LNCAP (cell line): ENCODE data around the gene PDLIM4.

Source experiments
- TF ChIP-seq, protein P1 (sequence below): fragments of 450-650 bp; IDR thresholded peaks from 2 replicates; pipeline ENCODE4 v1.5.1; 2017; ENCODE audit warnings: mild to moderate bottlenecking

Gene PDLIM4

DNA sequence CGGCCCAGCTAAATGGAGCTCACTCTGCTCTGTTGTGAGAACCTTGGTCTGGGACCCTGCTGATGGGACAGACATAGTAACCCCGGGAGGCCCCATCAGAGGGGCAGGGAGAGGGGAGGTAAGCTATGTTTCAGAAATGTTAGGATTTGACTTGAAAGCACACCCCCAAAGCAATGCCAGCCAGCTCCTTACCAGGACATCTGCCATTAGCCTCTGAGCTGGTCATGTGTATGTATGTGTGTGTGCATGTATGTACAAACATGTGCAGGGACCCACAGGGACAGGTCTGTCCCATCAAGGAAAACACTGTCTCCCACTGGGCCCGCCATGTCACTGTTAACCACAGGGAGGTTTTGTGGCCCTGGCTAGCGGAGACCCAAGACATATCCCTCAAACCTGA, 51.2 kb downstream of the PDLIM4 start:
- TF ChIP-seq, protein P1, sequence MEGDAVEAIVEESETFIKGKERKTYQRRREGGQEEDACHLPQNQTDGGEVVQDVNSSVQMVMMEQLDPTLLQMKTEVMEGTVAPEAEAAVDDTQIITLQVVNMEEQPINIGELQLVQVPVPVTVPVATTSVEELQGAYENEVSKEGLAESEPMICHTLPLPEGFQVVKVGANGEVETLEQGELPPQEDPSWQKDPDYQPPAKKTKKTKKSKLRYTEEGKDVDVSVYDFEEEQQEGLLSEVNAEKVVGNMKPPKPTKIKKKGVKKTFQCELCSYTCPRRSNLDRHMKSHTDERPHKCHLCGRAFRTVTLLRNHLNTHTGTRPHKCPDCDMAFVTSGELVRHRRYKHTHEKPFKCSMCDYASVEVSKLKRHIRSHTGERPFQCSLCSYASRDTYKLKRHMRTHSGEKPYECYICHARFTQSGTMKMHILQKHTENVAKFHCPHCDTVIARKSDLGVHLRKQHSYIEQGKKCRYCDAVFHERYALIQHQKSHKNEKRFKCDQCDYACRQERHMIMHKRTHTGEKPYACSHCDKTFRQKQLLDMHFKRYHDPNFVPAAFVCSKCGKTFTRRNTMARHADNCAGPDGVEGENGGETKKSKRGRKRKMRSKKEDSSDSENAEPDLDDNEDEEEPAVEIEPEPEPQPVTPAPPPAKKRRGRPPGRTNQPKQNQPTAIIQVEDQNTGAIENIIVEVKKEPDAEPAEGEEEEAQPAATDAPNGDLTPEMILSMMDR: no peak

DNA sequence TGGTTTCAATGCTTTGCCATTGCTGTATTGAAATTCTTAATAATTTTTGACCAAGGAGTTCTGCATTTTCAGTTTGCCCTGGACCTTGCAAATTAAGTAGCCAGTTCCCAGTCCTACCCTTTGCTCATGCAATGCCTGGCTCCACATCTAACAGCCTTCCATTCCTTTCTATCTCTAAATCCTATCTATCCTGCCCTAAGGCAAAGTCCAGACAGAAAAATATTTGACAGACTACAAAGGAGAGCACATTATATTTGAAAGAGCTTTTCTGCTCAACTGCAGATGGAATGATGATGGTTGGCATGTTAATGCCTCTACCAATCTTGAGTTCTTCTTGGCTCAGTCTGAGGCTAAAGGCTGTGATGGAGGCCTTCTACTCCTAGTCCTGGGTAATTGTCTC, 52.2 kb downstream of the PDLIM4 start:
- TF ChIP-seq, protein P1: no peak

DNA sequence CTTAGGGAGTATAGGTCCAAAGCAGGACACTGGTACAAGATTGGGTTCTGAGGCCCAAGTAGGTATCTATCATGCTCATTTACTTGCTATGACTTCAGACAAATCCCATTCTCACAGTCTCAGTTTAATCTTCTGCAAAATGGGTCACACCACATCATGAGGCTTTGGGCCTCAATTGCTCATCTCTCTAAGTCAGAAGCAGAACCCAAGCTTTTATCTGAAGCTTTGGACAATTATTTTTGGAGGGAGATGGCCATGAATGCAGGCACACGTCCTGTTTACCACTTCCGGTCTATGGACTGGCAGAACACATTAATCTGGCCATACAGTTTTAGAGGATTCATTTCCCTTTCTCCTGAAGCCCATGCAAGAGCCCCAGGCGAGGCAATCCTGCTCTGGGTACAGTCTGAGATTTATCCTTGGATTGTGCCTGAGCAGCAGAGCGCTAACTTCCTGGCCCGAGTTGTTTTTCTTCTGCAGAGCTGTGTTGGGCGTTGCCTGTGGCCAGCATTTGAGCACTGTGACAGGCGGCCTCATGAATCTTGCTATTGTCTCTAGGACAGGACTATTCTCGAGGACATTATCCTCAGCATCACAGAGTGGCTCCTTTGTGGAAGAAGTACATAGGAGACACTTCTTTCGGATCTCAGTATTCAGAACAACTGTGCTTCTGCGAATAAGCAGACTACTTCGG, 52.8 kb downstream of the PDLIM4 start:
- TF ChIP-seq, protein P1: no peak

DNA sequence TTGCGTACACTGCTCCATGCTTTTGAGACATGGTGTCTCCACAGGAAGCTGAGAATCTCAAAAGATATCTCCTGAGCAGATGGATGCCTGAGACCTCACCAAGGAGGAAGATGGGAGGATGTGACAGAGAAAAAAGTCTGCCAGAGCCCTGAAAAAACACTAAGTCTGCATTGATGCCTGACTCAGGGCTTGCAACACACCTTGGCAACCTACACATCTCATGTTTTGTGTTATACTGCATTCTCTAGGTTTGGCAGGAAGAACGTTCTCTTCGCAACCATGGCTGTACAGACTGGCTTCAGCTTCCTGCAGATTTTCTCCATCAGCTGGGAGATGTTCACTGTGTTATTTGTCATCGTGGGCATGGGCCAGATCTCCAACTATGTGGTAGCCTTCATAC, 55.9 kb downstream of the PDLIM4 start:
- TF ChIP-seq, protein P1: no peak

DNA sequence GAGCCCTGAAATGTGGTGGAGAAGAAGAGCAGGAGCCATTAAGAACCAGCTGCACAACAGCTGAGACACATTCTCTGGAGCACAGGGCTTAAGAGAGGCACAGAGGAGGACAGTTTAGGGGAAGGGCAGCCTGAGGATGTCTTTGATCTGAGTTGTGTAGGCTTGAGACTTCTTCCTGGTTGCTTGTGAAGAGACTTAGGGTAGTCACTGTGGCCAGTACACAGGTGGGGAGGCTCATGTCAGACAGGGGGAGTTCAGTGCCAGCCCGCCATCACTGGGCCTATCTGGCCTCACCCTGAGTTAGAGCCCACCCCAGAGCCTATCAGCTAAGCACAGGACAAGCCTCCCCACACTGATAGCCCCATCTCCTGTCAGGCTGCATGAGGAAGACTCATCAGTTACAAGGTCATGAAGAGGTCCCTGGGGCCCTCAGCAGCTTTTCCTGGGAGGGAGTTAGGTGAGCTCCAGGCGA, 56.5 kb downstream of the PDLIM4 start:
- TF ChIP-seq, protein P1: no peak

DNA sequence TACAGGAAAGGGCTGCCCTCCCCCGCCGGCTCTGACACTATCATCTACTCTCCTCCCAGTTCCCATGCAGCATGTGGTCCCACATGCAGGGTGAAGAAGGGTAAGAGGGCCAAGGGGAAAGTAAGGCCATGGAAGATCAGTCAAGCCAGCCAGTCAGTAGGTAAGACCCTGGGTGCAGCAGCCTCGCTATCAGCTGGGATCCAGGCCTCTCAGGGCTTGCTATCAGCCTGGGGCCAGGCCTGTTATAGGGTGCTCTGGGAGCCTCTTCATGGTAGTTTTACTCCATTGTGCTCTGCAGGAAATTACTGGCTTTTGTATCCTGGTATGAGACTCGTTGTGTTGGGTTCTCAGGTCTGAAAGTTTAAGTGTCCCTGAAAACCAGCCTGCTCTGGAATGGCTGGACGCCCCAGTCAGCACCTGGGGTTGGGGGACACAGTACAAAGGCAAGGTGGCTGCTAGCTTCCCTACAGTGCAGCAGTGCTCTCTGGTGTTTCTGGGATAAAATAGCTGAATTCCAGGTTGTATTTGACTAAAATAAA, 58.1 kb downstream of the PDLIM4 start:
- TF ChIP-seq, protein P1: no peak

DNA sequence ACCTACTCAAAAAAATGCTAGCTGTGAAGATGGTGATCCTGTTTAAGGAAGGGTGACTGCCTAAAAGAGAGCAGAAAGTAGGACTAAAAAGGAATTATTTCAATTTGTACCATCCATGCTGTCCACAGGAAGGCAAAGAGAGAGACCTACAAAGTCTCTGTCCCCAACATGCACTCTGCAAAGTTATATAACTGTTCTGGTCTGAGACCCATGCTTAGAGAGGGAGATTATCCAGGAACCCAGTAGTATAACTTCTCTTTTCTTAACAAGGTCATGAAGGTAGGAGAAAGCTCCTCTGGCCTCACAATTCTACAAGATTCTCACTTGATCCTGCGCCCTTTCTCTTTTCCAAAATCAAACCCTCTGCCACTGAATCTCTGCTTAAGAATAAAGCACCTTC, 62.5 kb downstream of the PDLIM4 start:
- TF ChIP-seq, protein P1: no peak
